Mesenchymal stem cell (in vitro differentiated cells and primary cell): ENCODE measurements around the gene ONECUT1.

ENCODE experiments used
- DNase-seq: peaks from one replicate; pipeline ENCODE4 v3.0.0-alpha.2; 2013
- H2AFZ ChIP-seq: one replicate; pipeline ENCODE4 v1.6.1; 2013; ENCODE audit warnings: low read depth, mild to moderate bottlenecking, control low read depth, inconsistent platforms, low read length, moderate library complexity
- H2AK5ac ChIP-seq: 2 replicates; pipeline ENCODE4 v1.6.1; 2013; ENCODE audit warnings: low read length, moderate library complexity, mild to moderate bottlenecking, inconsistent platforms; ENCODE audit not compliant: severe bottlenecking
- H2BK120ac ChIP-seq: one replicate; pipeline ENCODE4 v1.6.1; 2013; ENCODE audit warnings: low read depth, mild to moderate bottlenecking, inconsistent platforms, low read length, moderate library complexity
- H2BK12ac ChIP-seq, 2 experiments: one replicate each; pipeline ENCODE4 v1.6.1; 2013; ENCODE audit warnings: inconsistent platforms in 2 of 2, low read length in 2 of 2, mild to moderate bottlenecking in 2 of 2, moderate library complexity in 2 of 2, control low read depth in 1 of 2
- H2BK15ac ChIP-seq: one replicate; pipeline ENCODE4 v1.6.1; 2013; ENCODE audit warnings: mild to moderate bottlenecking, low read depth, inconsistent platforms; ENCODE audit not compliant: poor library complexity, severe bottlenecking
- H2BK5ac ChIP-seq: 2 replicates; pipeline ENCODE4 v1.6.1; 2013; ENCODE audit warnings: low read depth, mild to moderate bottlenecking, low read length, control low read depth, inconsistent platforms; ENCODE audit not compliant: poor library complexity, severe bottlenecking
- H3K14ac ChIP-seq, 2 experiments: one replicate each; pipeline ENCODE4 v1.6.1; 2013; ENCODE audit warnings: inconsistent platforms in 2 of 2, low read length in 2 of 2, control low read depth in 1 of 2, mild to moderate bottlenecking in 1 of 2, moderate library complexity in 1 of 2
- H3K18ac ChIP-seq, 2 experiments: one replicate each; pipeline ENCODE4 v1.6.1; 2013; ENCODE audit warnings: inconsistent platforms in 2 of 2, low read length in 2 of 2, control low read depth in 1 of 2, low read depth in 1 of 2, mild to moderate bottlenecking in 1 of 2
- H3K23ac ChIP-seq, 2 experiments: one replicate each; pipeline ENCODE4 v1.6.1; 2013; ENCODE audit warnings: inconsistent platforms in 2 of 2, low read length in 2 of 2, mild to moderate bottlenecking in 2 of 2, moderate library complexity in 2 of 2, control low read depth in 1 of 2
- H3K27ac ChIP-seq: 2 replicates; pipeline ENCODE4 v1.5.1; 2013; ENCODE audit warnings: mild to moderate bottlenecking, moderate library complexity, low read length, control low read depth, inconsistent platforms; ENCODE audit not compliant: poor library complexity, severe bottlenecking
- H3K27me3 ChIP-seq, 2 experiments: 2 replicates each; pipeline versions ENCODE4 v1.6.1 to v1.7.0; 2013; ENCODE audit warnings: low read length in 2 of 2, mild to moderate bottlenecking in 2 of 2, moderate library complexity in 2 of 2, control low read depth in 1 of 2, inconsistent platforms in 1 of 2; ENCODE audit not compliant: control insufficient read depth in 1 of 2, insufficient read depth in 1 of 2
- H3K36me3 ChIP-seq, 2 experiments: 2 replicates each; pipeline versions ENCODE4 v1.6.1 to v1.7.0; 2013; ENCODE audit warnings: low read length in 2 of 2, control low read depth in 1 of 2, inconsistent platforms in 1 of 2, low read depth in 1 of 2, mild to moderate bottlenecking in 1 of 2; ENCODE audit not compliant: insufficient read depth in 2 of 2, control insufficient read depth in 1 of 2
- H3K4ac ChIP-seq, 2 experiments: one replicate each; pipeline ENCODE4 v1.6.1; 2013; ENCODE audit warnings: inconsistent platforms in 2 of 2, low read length in 2 of 2, mild to moderate bottlenecking in 2 of 2, moderate library complexity in 2 of 2, control low read depth in 1 of 2, low read depth in 1 of 2
- H3K4me1 ChIP-seq: 2 replicates; pipeline ENCODE4 v1.6.1; 2013; ENCODE audit warnings: low read depth, low read length, control low read depth; ENCODE audit not compliant: control insufficient read depth, insufficient read depth
- H3K4me2 ChIP-seq: 2 replicates; pipeline ENCODE4 v1.6.1; 2013; ENCODE audit warnings: low read length, mild to moderate bottlenecking, inconsistent platforms; ENCODE audit not compliant: poor library complexity, severe bottlenecking
- H3K4me3 ChIP-seq, 2 experiments: 2 replicates each; pipeline versions ENCODE4 v1.5.1 to v1.7.0; 2013; ENCODE audit warnings: low read length in 2 of 2, mild to moderate bottlenecking in 2 of 2, control low read depth in 1 of 2, low read depth in 1 of 2; ENCODE audit not compliant: insufficient read depth in 1 of 2
- H3K79me1 ChIP-seq: replicated peaks from 2 replicates; pipeline ENCODE4 v1.6.1; 2013; ENCODE audit warnings: mild to moderate bottlenecking, control low read depth, low read length, inconsistent platforms; ENCODE audit not compliant: poor library complexity, severe bottlenecking
- H3K9ac ChIP-seq: 2 replicates; pipeline ENCODE4 v1.7.0; 2013; ENCODE audit warnings: mild to moderate bottlenecking, low read length, moderate library complexity
- H3K9me3 ChIP-seq: 2 replicates; pipeline ENCODE4 v1.7.0; 2013; ENCODE audit warnings: mild to moderate bottlenecking, low read length; ENCODE audit not compliant: control insufficient read depth
- H4K8ac ChIP-seq: one replicate; pipeline ENCODE4 v1.6.1; 2013; ENCODE audit warnings: inconsistent platforms, mild to moderate bottlenecking, low read length, moderate library complexity
- H4K91ac ChIP-seq: one replicate; pipeline ENCODE4 v1.6.1; 2013; ENCODE audit warnings: mild to moderate bottlenecking, low read length, inconsistent platforms
- WGBS: methylation state at CpG from one replicate; pipeline ENCODE4 v1.1.7; 2013; ENCODE audit warnings: mixed read lengths; 5-methylcytosine and 5-hydroxymethylcytosine counted together

ONECUT1 gene

GRCh38 chr15:52797625-52798501 lies 7.7 kb upstream of the ONECUT1 start:
- no peak overlapping the region for H2BK15ac ChIP-seq
- no peak overlapping the region for H3K14ac ChIP-seq
- no peak overlapping the region for H4K91ac ChIP-seq
- no peak overlapping the region for H4K8ac ChIP-seq
- H3K9me3 ChIP-seq, result peaks cover 3% of the 10 kb centered on the region
- DNase-seq, result no peak
- peaks cover 0 to 2% of the 10 kb centered on the region in 2 experiments for H3K36me3 ChIP-seq
- H2BK5ac ChIP-seq, result no peak overlapping the region
- no peak overlapping the region for H3K18ac ChIP-seq
- no peaks in the 10 kb centered on the region for H3K79me1 ChIP-seq
- H2BK12ac ChIP-seq, result no peak overlapping the region
- H3K4me1 ChIP-seq, result peaks cover 7% of the 10 kb centered on the region
- H3K27ac ChIP-seq, result no peak overlapping the region
- 13% methylated on average over 45 of the region's 45 CpGs for WGBS
- no peak overlapping the region for H3K4me3 ChIP-seq
- peaks cover 99 to 100% of the 10 kb centered on the region in 2 experiments for H3K27me3 ChIP-seq
- H3K4me2 ChIP-seq, result peak overlapping the region; percentile 25
- H3K4ac ChIP-seq, result no peak overlapping the region
- H3K23ac ChIP-seq, result no peak overlapping the region
- no peak overlapping the region for H2BK120ac ChIP-seq
- H2AK5ac ChIP-seq, result no peak overlapping the region
- H3K9ac ChIP-seq, result no peak overlapping the region
- H2AFZ ChIP-seq, result no peak overlapping the region

- no peak overlapping the region for H3K4me3 ChIP-seq
- peaks cover 3% of the 10 kb centered on the region for H3K9me3 ChIP-seq
- H3K14ac ChIP-seq, result no peak overlapping the region
- H3K4ac ChIP-seq, result no peak overlapping the region
- no peak overlapping the region for H4K8ac ChIP-seq
- peaks cover 95 to 100% of the 10 kb centered on the region in 2 experiments for H3K27me3 ChIP-seq
- H2BK5ac ChIP-seq, result no peak overlapping the region
- no peak overlapping the region for H2AK5ac ChIP-seq
- no peak overlapping the region for H2BK12ac ChIP-seq
- peaks cover 0 to 2% of the 10 kb centered on the region in 2 experiments for H3K36me3 ChIP-seq
- no peak overlapping the region for H4K91ac ChIP-seq
- no peak overlapping the region for H3K9ac ChIP-seq
- H3K4me1 ChIP-seq, result peaks cover 7% of the 10 kb centered on the region
- H3K4me2 ChIP-seq, result no peak overlapping the region
- H2BK15ac ChIP-seq, result no peak overlapping the region
- H3K23ac ChIP-seq, result no peak overlapping the region
- no peak overlapping the region for H3K18ac ChIP-seq
- 18% methylated on average over 6 of the region's 8 CpGs for WGBS
- DNase-seq, result no peak
- no peaks in the 10 kb centered on the region for H3K79me1 ChIP-seq
- H3K27ac ChIP-seq, result no peak overlapping the region
- H2BK120ac ChIP-seq, result no peak overlapping the region
- no peak overlapping the region for H2AFZ ChIP-seq
These were observed 6.8 kb upstream of the ONECUT1 start for GRCh38 chr15:52796753-52797520.

- Histone ChIP-seq H4K91ac (no peak overlapping the region), H3K9me3 (peaks cover 2% of the 10 kb centered on the region), H3K4me1 (peaks cover 10% of the 10 kb centered on the region), H2BK5ac (no peak overlapping the region), H2BK120ac (no peak overlapping the region), H3K4me3 (peak overlapping the region in 1 of 2 experiments; percentile 12), H2AFZ (no peak overlapping the region), H3K18ac (no peak overlapping the region), H3K27ac (no peak overlapping the region), H3K9ac (no peak overlapping the region), H2BK12ac (no peak overlapping the region), H3K23ac (no peak overlapping the region), H2BK15ac (no peak overlapping the region), H3K79me1 (no peaks in the 10 kb centered on the region), H3K36me3 (peaks cover 0 to 2% of the 10 kb centered on the region in 2 experiments), H3K27me3 (peaks cover 88 to 100% of the 10 kb centered on the region in 2 experiments), H3K14ac (no peak overlapping the region), H4K8ac (no peak overlapping the region), H3K4me2 (no peak overlapping the region), H2AK5ac (no peak overlapping the region), H3K4ac (no peak overlapping the region)
- no peak for DNase-seq
- 42% methylated on average over 8 of the region's 9 CpGs for WGBS
These were observed 6.0 kb upstream of the ONECUT1 start for GRCh38 chr15:52796228-52796521.
